Prostate gland (tissue), 2 donors: ENCODE results near the gene RAPGEF2. TPM values are rescaled to one million over a fixed set of nuclear protein-coding genes. Genes with fewer than 3 reads are reported as not detected.

Source experiments
- DNase-seq: peaks from one replicate; pipeline ENCODE4 v3.0.0-alpha.2; 2019; ENCODE audit warnings: low spot score
- H3K27ac ChIP-seq, 2 donors: fragments of 200-600 bp; sonication (generic); 2 replicates each; pipeline ENCODE4 v1.5.1; 2017 to 2019
- H3K27me3 ChIP-seq: fragments of 200-600 bp; sonication (generic); replicated peaks from 2 replicates; pipeline ENCODE4 v1.5.1; 2019; ENCODE audit not compliant: insufficient read depth
- H3K36me3 ChIP-seq, 2 donors: fragments of 200-600 bp; sonication (generic); 1 replicate in 1 of 2; 2 replicates in 1 of 2; pipeline versions ENCODE4 v1.5.1 to v1.8.1; 2017 to 2019
- H3K4me1 ChIP-seq: fragments of 200-600 bp; sonication (generic); replicated peaks from 2 replicates; pipeline ENCODE4 v1.5.1; 2019
- H3K4me3 ChIP-seq, 2 donors: fragments of 200-600 bp; sonication (generic); 2 replicates each; pipeline ENCODE4 v1.5.1; 2017 to 2019
- H3K9me3 ChIP-seq: fragments of 200-600 bp; sonication (generic); 2 replicates; pipeline ENCODE4 v1.5.1; 2017
- CTCF ChIP-seq, 4 experiments: fragments of 200-600 bp in 2 of 4; fragments of 450-650 bp in 2 of 4; sonication (generic) in 2 of 4; IDR thresholded peaks; 1 replicate in 3 of 4; 2 replicates in 1 of 4; pipeline ENCODE4 v1.5.1; 2016 to 2019; ENCODE audit warnings: antibody characterized with exemption in 4 of 4, mild to moderate bottlenecking in 2 of 4, moderate library complexity in 2 of 4
- POLR2A ChIP-seq: fragments of 450-650 bp; IDR thresholded peaks from one replicate; pipeline ENCODE4 v1.6.1; 2016; ENCODE audit warnings: antibody characterized with exemption, mild to moderate bottlenecking
- POLR2AphosphoS5 ChIP-seq: sonication (generic); formaldehyde crosslinking; IDR thresholded peaks from one replicate; pipeline ENCODE4 v1.6.1; 2017; ENCODE audit warnings: antibody characterized with exemption
- WGBS: methylation state at CpG from one replicate; pipeline ENCODE4 v1.1.5; 2018; 5-methylcytosine and 5-hydroxymethylcytosine counted together
- intact Hi-C: fragments of 100-400 bp; cut with DNase I; formaldehyde crosslinking; loops from one replicate; pipeline ENCODE4 v1.14.2; 2022
- microRNA-seq: library from miRNA; unstranded; fragments of <30 nt; microRNA quantifications from one replicate; pipeline ENCODE4, GENCODE V29; 2016
- small RNA-seq, 2 donors: library from RNA; depleted of rRNA; stranded (forward); fragments of <200 nt; gene quantifications; one replicate each; pipeline ENCODE3, GENCODE V24; 2016
- total RNA-seq, 2 donors: library from RNA; depleted of rRNA; stranded (reverse); fragments of >200 nt; gene quantifications; one replicate each; pipeline ENCODE4 v1.1.0, GENCODE V29; 2016

RAPGEF2 gene
- total RNA-seq, 2 donors from 2014 or later = 29.2 to 29.5 TPM

DNA sequence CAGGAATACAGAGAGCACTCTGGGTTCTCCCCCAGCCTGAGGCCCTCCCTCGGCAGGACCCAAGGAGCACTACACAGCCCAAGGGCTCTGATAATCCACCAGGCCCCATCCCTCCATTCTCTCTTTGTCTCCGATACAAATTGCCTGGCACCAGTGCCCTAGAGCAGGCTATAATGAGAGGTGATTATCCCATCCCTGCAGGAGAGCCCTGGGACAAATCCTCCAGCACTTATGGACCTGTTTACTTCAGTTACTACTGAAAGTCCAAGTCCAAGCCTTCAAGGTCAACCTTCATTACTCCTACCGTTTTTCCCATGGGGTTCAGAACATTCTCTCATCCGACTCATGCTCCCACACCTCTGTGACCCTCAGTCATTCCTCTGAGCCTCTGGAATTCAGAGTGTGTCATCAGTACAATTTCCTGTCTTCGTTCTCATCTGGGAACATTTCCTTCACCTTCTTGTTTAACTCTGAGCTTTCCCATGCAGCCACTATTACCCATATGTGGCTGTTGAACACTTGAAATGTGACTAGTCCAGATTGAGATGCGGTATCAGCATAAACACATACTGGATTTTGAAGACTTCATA, 299.0 kb downstream of the RAPGEF2 start:
- intact Hi-C loops = no loop called here
- Histone ChIP-seq H3K4me3 (no peak overlapping the region), H3K27ac (no peak overlapping the region), H3K27me3 (no peaks in the 10 kb centered on the region), H3K4me1 (no peaks in the 10 kb centered on the region), H3K36me3 (no peaks in the 10 kb centered on the region), H3K9me3 (no peaks in the 10 kb centered on the region)
- TF ChIP-seq POLR2A = no peak
- no peak for TF ChIP-seq POLR2AphosphoS5
- TF ChIP-seq CTCF (IDR thresholded peaks at IDR 0.05) = no peak
- 76% methylated on average over 6 of the region's 6 CpGs for WGBS
- no peak for DNase-seq

Small RNA genes within 50 kb of the gene (microRNA-seq; reads per million reads assigned to microRNA genes)
- gene MIR3688-1 (not detected), gene MIR3688-2 (not detected)

Small RNA genes within 50 kb of the gene (small RNA-seq; reads per million reads assigned to genes)
- gene AC074344.1 (0 reads per million in 2 donors), gene MIR3688-1 (0 reads per million in 2 donors), gene RF00019 (0 reads per million in 2 donors)
